Lung (tissue), 12 donors: ENCODE measurements around the gene NFKBIE. TPM values are rescaled to one million over a fixed set of nuclear protein-coding genes. Genes with fewer than 3 reads are reported as not detected.

Experiments used
- ATAC-seq: fragments of 200-7000 bp; cut with Tn5 transposase; one replicate; pipeline ENCODE4 v1.9.1; 2020; ENCODE audit warnings: moderate number of reproducible peaks; ENCODE audit not compliant: insufficient read depth, low FRiP score
- DNase-seq, 3 donors: peaks; one replicate each; pipeline ENCODE4 v3.0.0-alpha.2; 2013 to 2017
- H3K27ac ChIP-seq, 2 donors: one replicate each; pipeline ENCODE4 v1.5.1; 2013; ENCODE audit warnings: mild to moderate bottlenecking in 2 of 2, moderate library complexity in 2 of 2, control low read depth in 1 of 2, inconsistent platforms in 1 of 2, low read depth in 1 of 2, low read length in 1 of 2
- H3K27me3 ChIP-seq, 3 donors: one replicate each; pipeline ENCODE4 v1.5.1; 2013; ENCODE audit warnings: low read length in 2 of 3; ENCODE audit not compliant: control insufficient read depth in 3 of 3, insufficient read depth in 3 of 3
- H3K36me3 ChIP-seq, 4 donors: one replicate each; pipeline ENCODE4 v1.5.1; 2013; ENCODE audit warnings: low read length in 4 of 4, mild to moderate bottlenecking in 1 of 4, moderate library complexity in 1 of 4; ENCODE audit not compliant: control insufficient read depth in 4 of 4, insufficient read depth in 4 of 4
- H3K4me1 ChIP-seq, 5 donors: one replicate each; pipeline ENCODE4 v1.5.1; 2013; ENCODE audit warnings: low read length in 5 of 5, mild to moderate bottlenecking in 2 of 5, moderate library complexity in 1 of 5; ENCODE audit not compliant: control insufficient read depth in 5 of 5, insufficient read depth in 5 of 5
- H3K4me3 ChIP-seq: one replicate; pipeline ENCODE4 v1.5.1; 2013; ENCODE audit warnings: mild to moderate bottlenecking, control low read depth, moderate library complexity
- H3K9ac ChIP-seq, 2 donors: one replicate each; pipeline ENCODE4 v1.5.1; 2013; ENCODE audit warnings: low read length in 2 of 2, control low read depth in 1 of 2; ENCODE audit not compliant: insufficient read depth in 1 of 2
- H3K9me3 ChIP-seq, 4 donors: one replicate each; pipeline ENCODE4 v1.5.1; 2013; ENCODE audit warnings: low read length in 3 of 4, mild to moderate bottlenecking in 1 of 4, moderate library complexity in 1 of 4; ENCODE audit not compliant: control insufficient read depth in 4 of 4, insufficient read depth in 3 of 4
- CTCF ChIP-seq: IDR thresholded peaks from 2 replicates; pipeline ENCODE4 v1.5.1; 2012; ENCODE audit warnings: mild to moderate bottlenecking; ENCODE audit errors: control extremely low read depth, extremely low read depth
- WGBS, 2 donors: extraction: QIAGEN DNeasy Blood & Tissue Kit; methylation state at CpG; one replicate each; pipeline ENCODE4 v1.1.7; 2013; 5-methylcytosine and 5-hydroxymethylcytosine counted together
- polyA plus RNA-seq, 2 donors: library from polyadenylated mRNA; stranded (reverse); fragments of 200-250 nt; gene quantifications; one replicate each; pipeline ENCODE4 v1.2.1, GENCODE V29; 2013
- total RNA-seq, 2 donors: library from RNA; depleted of rRNA in 1 of 2; stranded (reverse); fragments of >200 nt in 1 of 2; gene quantifications; one replicate each; pipeline ENCODE4 v1.2.1, GENCODE V29; 2014 to 2021
- donor health status: control.
- donor health status: control.
- donor health status: Bipolar disorder and iron deficiency.
- donor health status: healthy.
- donor health status: DM: yes; HTN: yes; CAD: no.

Gene NFKBIE
- total and polyA plus RNA-seq, 4 donors, result 13.1 to 40.6 (median 20.4) TPM

DNA sequence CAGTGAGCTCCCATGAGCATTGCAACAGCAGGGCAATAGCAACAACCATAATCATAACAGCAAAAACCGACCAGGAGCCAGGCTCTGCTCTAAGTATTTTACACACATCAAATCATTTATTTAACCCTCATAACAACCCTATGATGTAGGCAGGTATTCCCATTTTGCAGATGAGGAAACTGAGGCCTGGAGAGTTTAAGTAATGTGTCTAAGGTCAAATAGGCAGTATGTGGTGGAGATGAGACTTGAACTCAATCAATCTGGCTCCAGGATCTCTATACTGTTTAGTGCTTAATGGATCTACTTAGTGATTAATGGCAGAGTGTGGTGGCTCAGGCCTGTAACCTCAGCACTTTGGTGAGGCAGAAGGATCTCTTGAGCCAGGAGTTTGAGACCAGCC, 8.3 kb upstream of the NFKBIE start:
- no peak for ATAC-seq
- H3K27ac ChIP-seq, result no peak overlapping the region
- peaks cover 3 to 59% (median 35%) of the 10 kb centered on the region in 3 donors for H3K27me3 ChIP-seq

GRCh38 chr6:44272999-44273566, 7.7 kb upstream of the NFKBIE start:
- H3K4me1 ChIP-seq, result peaks cover 0 to 13% (median 0%) of the 10 kb centered on the region in 5 donors
- peaks cover under 1 to 62% (median 35%) of the 10 kb centered on the region in 3 donors for H3K27me3 ChIP-seq
- no peaks in the 10 kb centered on the region for H3K36me3 ChIP-seq
- DNase-seq (no peak), ATAC-seq (no peak)
- 88 to 92% methylated on average over 23 of the region's 23 CpGs for WGBS, 2 donors
- no peak for TF ChIP-seq CTCF
- no peak overlapping the region for H3K9ac ChIP-seq
- peaks cover 0 to 4% (median 0%) of the 10 kb centered on the region in 4 donors for H3K9me3 ChIP-seq
- no peak overlapping the region for H3K27ac ChIP-seq
- no peak overlapping the region for H3K4me3 ChIP-seq

More for the DNA sequence above, 8.3 kb upstream of the NFKBIE start:
- H3K4me1 ChIP-seq, result peaks cover 0 to 13% (median 0%) of the 10 kb centered on the region in 5 donors
- 82 to 88% methylated on average over 1 of the region's 1 CpG for WGBS, 2 donors
- H3K36me3 ChIP-seq, result no peaks in the 10 kb centered on the region
- DNase-seq, result no peak
- TF ChIP-seq CTCF, result no peak
- peaks cover 0 to 4% (median 0%) of the 10 kb centered on the region in 4 donors for H3K9me3 ChIP-seq
- no peak overlapping the region for H3K4me3 ChIP-seq
- H3K9ac ChIP-seq, result no peak overlapping the region

DNA sequence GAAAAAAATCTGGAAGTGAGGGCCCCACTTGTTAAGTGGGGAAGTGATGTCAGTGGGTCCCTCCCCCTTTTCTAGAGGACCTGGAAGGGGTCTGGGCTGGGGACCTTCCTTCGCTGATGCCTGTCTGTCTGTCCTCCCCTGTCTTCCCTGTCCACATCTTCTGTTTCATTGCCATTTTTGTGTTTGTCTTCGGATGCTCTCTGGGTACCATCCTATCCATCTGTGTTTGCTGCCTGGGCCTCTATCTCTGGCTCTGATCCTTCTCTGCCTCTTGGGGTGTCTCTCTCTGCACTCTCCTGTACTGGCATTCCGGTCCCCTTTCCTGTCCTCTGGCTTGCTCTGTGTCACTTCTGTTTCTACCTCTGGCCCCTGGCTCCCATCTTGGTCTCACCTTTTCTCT, 7.2 kb upstream of the NFKBIE start:
- Histone ChIP-seq H3K4me1 (peaks cover 0 to 13% (median 0%) of the 10 kb centered on the region in 5 donors), H3K36me3 (no peaks in the 10 kb centered on the region), H3K9me3 (peaks cover 0 to 4% (median 0%) of the 10 kb centered on the region in 4 donors), H3K27me3 (peaks cover 0 to 56% (median 30%) of the 10 kb centered on the region in 3 donors), H3K4me3 (no peak overlapping the region), H3K27ac (no peak overlapping the region), H3K9ac (no peak overlapping the region)
- ATAC-seq, result no peak
- DNase-seq, result no peak
- 82 to 90% methylated on average over 3 of the region's 3 CpGs for WGBS, 2 donors
- TF ChIP-seq CTCF, result no peak
